HepG2 (cell line): ENCODE measurements around the gene GTF2A1. TPM values are rescaled to one million over a fixed set of nuclear protein-coding genes. Genes with fewer than 3 reads are reported as not detected.

Experiments used
- AHR ChIP-seq: IDR thresholded peaks from 2 replicates; pipeline ENCODE4 v1.6.1; 2018; ENCODE audit warnings: missing genetic modification reagents, missing compliant biosample characterization
- ARID3A ChIP-seq: IDR thresholded peaks from 2 replicates; pipeline ENCODE4 v1.6.1; 2012; ENCODE audit warnings: low read depth, low read length, improper control_type of control experiment
- ARNT ChIP-seq: fragments of 450-650 bp; IDR thresholded peaks from 2 replicates; pipeline ENCODE4 v1.6.1; 2017
- ASH2L ChIP-seq: fragments of 300-600, 200-600 bp; sonication (generic); IDR thresholded peaks from 2 replicates; pipeline ENCODE4 v1.7.0; 2017; ENCODE audit warnings: low read depth, mild to moderate bottlenecking, moderate library complexity, mixed read lengths, low read length; ENCODE audit not compliant: insufficient read length
- ATF4 ChIP-seq, 2 experiments: fragments of 450-650 bp in 1 of 2; sonication (generic) in 1 of 2; formaldehyde crosslinking; IDR thresholded peaks; 2 replicates each; pipeline versions ENCODE4 v1.5.0 to v1.8.0; 2020 to 2022; ENCODE audit warnings: mild to moderate bottlenecking in 1 of 2, missing genetic modification reagents in 1 of 2
- ATM ChIP-seq: fragments of 450-650 bp; IDR thresholded peaks from 2 replicates; pipeline ENCODE4 v1.7.1; 2017; ENCODE audit warnings: mild to moderate bottlenecking, borderline replicate concordance
- CCAR2 ChIP-seq: fragments of 200-400 bp; formaldehyde crosslinking; optimal IDR thresholded peaks from 2 replicates; pipeline ENCODE3; 2018; ENCODE audit warnings: low read depth, mild to moderate bottlenecking, low read length, moderate library complexity
- KDM1A ChIP-seq: IDR thresholded peaks from 2 replicates; pipeline ENCODE4 v1.6.1; 2016; ENCODE audit warnings: missing compliant biosample characterization
- SSRP1 ChIP-seq: IDR thresholded peaks from 2 replicates; pipeline ENCODE4 v1.6.1; 2016; ENCODE audit warnings: control low read depth
- TBL1XR1 ChIP-seq: fragments of 150-350 bp; IDR thresholded peaks from 2 replicates; pipeline ENCODE4 v1.6.1; 2014; ENCODE audit warnings: borderline replicate concordance, low read length; ENCODE audit not compliant: partially characterized antibody
- ZBTB39 ChIP-seq: sonication (generic); formaldehyde crosslinking; IDR thresholded peaks from 2 replicates; pipeline ENCODE4 v1.5.0; 2020; ENCODE audit warnings: missing genetic modification reagents
- ZBTB7B ChIP-seq: sonication (generic); formaldehyde crosslinking; IDR thresholded peaks from 2 replicates; pipeline ENCODE4 v1.4.0; 2020; ENCODE audit warnings: missing genetic modification reagents
- ZNF484 ChIP-seq: sonication (generic); formaldehyde crosslinking; IDR thresholded peaks from 2 replicates; pipeline ENCODE4 v1.5.1; 2020; ENCODE audit warnings: mild to moderate bottlenecking, low read depth, missing genetic modification reagents, borderline replicate concordance
- ZNF768 ChIP-seq: sonication (generic); formaldehyde crosslinking; IDR thresholded peaks from 2 replicates; pipeline ENCODE4 v1.4.0; 2020; ENCODE audit warnings: missing genetic modification reagents
- ZNF772 ChIP-seq: sonication (generic); formaldehyde crosslinking; IDR thresholded peaks from 2 replicates; pipeline ENCODE4 v1.5.0; 2020; ENCODE audit warnings: mild to moderate bottlenecking, missing genetic modification reagents
- polyA plus RNA-seq, 8 experiments: library from polyadenylated mRNA; depleted of rRNA in 3 of 8; stranded (reverse) in 7 of 8; unstranded in 1 of 8; fragments of >200 nt; fragmentation: Illumina TruSeq in 4 of 8; extraction: Trizol in 4 of 8; gene quantifications; 2 replicates each; pipeline versions ENCODE4 v1.2.1 to v1.2.3, GENCODE V29; 2011 to 2016; ENCODE audit warnings: low read depth in 4 of 8, missing spikeins in 1 of 8, mixed read lengths in 1 of 8; ENCODE audit not compliant: insufficient read depth in 1 of 8
- total RNA-seq, 5 experiments: library from RNA; depleted of rRNA; stranded (reverse); fragments of >200 nt; fragmentation: Illumina TruSeq; extraction: Trizol; gene quantifications; 2 replicates each; pipeline ENCODE4 v1.2.3, GENCODE V29; 2016; ENCODE audit warnings: low read depth in 1 of 5
- TF ChIP-seq, protein P1 (sequence below): sonication (generic); formaldehyde crosslinking; IDR thresholded peaks from 2 replicates; pipeline ENCODE4 v1.4.0; 2020; ENCODE audit warnings: low read depth, mild to moderate bottlenecking, missing genetic modification reagents
- TF ChIP-seq, protein P2 (sequence below), 2 experiments: sonication (generic) in 1 of 2; formaldehyde crosslinking in 1 of 2; IDR thresholded peaks; 2 replicates each; pipeline versions ENCODE4 v1.4.0 to v1.6.1; 2016 to 2020; ENCODE audit warnings: borderline replicate concordance in 1 of 2, low read depth in 1 of 2, mild to moderate bottlenecking in 1 of 2, missing genetic modification reagents in 1 of 2

Gene GTF2A1
- total and polyA plus RNA-seq, 2 of the 13 experiments (the other 11 are each of a cell fraction or from before 2014, with no cell fraction given) = 14.9 to 17.5 TPM

- TF ChIP-seq ZBTB39 (CRISPR knock-in tag) = peak; percentile 92
- no peak for TF ChIP-seq KDM1A
- peak; percentile 70; the same call in 1 of the 2 replicates for TF ChIP-seq ZBTB7B (CRISPR knock-in tag)
- TF ChIP-seq ATM = no peak
- peak; percentile 12; the same call in 1 of the 2 replicates for TF ChIP-seq ARID3A
- peak; percentile 72; the same call in 1 of the 2 replicates for TF ChIP-seq AHR
- TF ChIP-seq ARNT = no peak
- peak; percentile 58 for TF ChIP-seq ASH2L
- TF ChIP-seq ZNF484 = 0 out of 2 replicates have a peak, but pooled peaks have one; percentile 37
- TF ChIP-seq TBL1XR1 = no peak
- TF ChIP-seq ZNF768 (CRISPR knock-in tag) = 0 out of 2 replicates have a peak, but pooled peaks have one; percentile 43
- TF ChIP-seq, protein P1, sequence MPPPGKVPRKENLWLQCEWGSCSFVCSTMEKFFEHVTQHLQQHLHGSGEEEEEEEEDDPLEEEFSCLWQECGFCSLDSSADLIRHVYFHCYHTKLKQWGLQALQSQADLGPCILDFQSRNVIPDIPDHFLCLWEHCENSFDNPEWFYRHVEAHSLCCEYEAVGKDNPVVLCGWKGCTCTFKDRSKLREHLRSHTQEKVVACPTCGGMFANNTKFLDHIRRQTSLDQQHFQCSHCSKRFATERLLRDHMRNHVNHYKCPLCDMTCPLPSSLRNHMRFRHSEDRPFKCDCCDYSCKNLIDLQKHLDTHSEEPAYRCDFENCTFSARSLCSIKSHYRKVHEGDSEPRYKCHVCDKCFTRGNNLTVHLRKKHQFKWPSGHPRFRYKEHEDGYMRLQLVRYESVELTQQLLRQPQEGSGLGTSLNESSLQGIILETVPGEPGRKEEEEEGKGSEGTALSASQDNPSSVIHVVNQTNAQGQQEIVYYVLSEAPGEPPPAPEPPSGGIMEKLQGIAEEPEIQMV = 0 out of 2 replicates have a peak, but pooled peaks have one; percentile 49
- TF ChIP-seq CCAR2 = no peak
- TF ChIP-seq ATF4 (CRISPR knock-in tag; IDR thresholded peaks at IDR 0.05) = peak in 1 of 2 experiments; percentile 48; a peak in 1 of 4 replicates
- TF ChIP-seq, protein P2, sequence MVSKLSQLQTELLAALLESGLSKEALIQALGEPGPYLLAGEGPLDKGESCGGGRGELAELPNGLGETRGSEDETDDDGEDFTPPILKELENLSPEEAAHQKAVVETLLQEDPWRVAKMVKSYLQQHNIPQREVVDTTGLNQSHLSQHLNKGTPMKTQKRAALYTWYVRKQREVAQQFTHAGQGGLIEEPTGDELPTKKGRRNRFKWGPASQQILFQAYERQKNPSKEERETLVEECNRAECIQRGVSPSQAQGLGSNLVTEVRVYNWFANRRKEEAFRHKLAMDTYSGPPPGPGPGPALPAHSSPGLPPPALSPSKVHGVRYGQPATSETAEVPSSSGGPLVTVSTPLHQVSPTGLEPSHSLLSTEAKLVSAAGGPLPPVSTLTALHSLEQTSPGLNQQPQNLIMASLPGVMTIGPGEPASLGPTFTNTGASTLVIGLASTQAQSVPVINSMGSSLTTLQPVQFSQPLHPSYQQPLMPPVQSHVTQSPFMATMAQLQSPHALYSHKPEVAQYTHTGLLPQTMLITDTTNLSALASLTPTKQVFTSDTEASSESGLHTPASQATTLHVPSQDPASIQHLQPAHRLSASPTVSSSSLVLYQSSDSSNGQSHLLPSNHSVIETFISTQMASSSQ (IDR thresholded peaks at IDR 0.05; ENCODE audit: low read depth) = 0 out of 2 replicates have a peak, but pooled peaks have one; percentile 39
- TF ChIP-seq, protein P2 (CRISPR knock-in tag; IDR thresholded peaks at IDR 0.05; ENCODE audit: borderline replicate concordance) = no peak
- no peak for TF ChIP-seq SSRP1 (CRISPR knock-in tag)
- peak; percentile 87 for TF ChIP-seq ZNF772 (CRISPR knock-in tag)
Observed at GRCh38 chr14:81220830-81221578, at the start of gene GTF2A1 (continued).
